Activated CD4-positive, alpha-beta T cell treated with anti-CD3 and anti-CD28 coated beads for 1 hour (primary cell): Measurements from ENCODE around the gene TYMP.
A peak's percentile ranks its signal among the peaks of the same experiment; 100 is the strongest.

ENCODE experiments used
- DNase-seq: peaks from one replicate; pipeline ENCODE4 v3.0.0-alpha.2; 2020

TYMP gene

DNA sequence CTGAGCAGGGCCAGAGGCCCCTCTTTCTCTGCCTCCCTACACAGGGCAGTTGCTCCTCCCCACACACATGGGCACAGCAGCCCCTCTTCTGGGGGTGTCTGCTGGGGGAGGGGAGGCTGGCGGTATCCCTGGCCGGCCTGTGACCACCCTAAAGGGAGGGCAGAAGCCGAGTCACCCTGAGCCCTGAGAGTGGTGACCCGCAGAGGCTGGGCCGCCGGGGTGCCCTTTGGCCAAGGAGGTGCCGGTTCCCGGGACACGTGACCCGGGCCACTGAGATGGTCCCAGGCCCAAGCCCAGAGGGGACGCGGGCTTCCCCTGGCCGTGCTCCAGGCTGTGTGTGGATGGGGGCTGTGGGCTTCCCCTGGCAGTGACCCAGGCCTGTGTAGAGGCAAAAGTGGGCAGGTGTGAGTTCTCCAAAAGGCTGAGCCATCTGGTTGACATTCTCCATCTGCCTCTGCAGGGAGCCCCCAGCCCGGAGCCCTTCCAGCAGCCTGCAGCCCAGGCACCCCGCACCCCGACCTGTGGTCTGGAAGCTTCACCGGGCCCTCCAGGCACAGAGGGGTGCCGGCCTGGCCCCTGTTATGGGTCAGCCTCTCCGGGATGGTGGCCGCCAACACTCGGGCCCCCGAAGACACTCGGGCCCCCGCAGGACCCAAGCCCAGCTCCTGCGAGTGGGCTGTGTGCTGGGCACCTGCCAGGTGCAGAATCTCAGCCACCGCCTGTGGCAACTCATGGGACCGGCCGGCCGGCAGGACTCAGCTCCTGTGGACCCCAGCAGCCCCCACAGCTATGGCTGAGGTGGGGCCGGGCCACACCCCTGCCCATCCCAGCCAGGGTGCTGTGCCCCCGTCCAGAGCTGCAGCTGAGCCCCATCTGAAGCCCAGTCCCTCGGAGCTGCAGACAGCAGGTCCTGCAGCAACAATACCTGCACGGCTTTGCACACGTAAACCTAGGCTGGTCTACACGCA, 47.4 kb downstream of the TYMP start:
- DNase-seq: no peak

DNA sequence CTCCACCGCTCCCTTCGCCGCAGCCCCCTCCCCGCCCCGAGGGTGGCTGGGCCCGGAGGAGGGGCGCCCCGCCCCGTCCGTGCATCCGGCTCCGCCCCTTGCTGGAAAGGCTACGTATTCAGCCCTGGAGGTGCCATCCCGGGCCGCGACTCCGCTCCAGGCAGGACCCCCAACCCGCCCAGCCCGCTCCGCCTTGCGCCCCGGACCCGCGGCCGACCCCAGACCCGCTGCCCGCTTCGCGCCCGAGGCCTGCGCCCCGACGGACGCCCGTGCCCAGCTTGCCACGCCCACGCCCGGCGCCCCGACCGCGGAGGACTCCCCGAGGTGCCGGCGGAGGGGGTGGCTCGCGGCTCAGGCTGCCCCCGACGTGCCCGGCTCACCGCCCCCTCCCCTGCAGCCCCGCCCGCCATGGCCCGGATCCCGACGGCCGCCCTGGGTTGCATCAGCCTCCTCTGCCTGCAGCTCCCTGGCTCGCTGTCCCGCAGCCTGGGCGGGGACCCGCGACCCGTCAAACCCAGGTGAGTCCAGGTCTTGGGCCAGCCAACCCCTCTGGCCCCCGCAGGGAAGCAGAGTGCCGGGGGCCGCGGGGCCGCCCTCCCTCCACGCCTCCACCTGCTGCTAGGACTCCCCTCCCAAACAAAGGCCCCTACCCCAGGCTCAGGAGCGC, 48.2 kb downstream of the TYMP start, which contains the start of gene ADM2:
Gene ADM2, plus strand, starts transcription at position 104 of the 667 bp plus-strand sequence. Its CDS starts 305 bp downstream, at position 409.
- peak; percentile 51 for DNase-seq

DNA sequence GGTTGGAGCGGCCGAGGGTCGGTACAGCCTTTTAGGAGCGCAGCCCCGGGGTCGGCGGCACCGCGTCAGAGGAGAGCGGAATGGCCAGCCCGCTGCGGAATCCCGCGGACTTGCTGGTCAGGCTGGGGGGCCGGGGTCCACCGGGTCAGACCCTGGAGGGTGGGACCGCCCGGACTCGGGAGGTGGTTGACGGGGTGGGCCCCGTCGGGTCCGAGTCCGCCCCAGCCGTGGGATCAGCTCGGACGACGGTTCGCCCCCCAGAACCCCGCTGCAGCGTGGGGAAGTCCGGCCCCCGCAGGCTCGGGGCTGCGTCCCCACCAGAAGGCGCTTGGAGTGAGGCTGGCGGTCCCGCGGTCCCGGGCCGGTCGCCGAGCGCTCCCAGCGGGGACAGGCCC, 48.8 kb downstream of the TYMP start:
- DNase-seq: no peak

DNA sequence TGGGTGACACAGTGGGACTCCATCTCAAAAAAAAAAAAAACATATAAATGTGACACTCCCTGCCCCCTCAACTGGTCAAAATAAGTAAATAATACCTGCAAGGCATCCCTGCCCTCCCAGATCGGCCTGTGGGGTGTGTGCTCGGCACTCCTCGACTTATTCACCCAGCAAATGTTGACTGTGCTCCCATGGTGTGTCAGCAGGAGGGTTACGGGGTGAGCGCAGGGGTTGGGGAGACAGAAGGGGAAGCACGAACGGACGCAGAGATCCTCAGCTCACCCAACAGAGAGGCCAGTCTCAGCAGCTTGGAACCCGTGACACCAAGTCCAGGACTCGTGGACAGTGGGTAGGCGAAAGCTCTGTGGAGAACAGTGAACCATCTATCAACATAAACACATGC, 50.1 kb downstream of the TYMP start:
- no peak for DNase-seq

DNA sequence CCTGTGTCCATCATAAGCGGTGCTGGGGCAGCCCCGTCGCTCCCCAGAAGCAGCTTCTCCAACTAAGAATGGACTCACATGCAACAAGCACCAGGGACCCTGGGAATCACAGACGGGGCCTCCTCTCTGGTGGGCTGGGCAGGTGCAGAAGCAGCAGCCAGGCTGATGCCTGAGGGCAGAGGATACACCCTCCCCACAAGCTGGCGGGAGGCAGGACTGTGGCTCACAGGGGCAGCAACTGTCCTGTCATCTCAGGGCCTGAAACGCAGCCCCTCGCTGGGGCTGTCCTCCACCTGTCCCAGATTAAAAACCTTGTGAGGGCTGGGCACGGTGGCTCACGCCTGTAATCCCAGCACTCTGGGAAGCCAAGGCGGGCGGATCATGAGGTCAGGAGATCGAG, 51.9 kb downstream of the TYMP start:
- DNase-seq: no peak

DNA sequence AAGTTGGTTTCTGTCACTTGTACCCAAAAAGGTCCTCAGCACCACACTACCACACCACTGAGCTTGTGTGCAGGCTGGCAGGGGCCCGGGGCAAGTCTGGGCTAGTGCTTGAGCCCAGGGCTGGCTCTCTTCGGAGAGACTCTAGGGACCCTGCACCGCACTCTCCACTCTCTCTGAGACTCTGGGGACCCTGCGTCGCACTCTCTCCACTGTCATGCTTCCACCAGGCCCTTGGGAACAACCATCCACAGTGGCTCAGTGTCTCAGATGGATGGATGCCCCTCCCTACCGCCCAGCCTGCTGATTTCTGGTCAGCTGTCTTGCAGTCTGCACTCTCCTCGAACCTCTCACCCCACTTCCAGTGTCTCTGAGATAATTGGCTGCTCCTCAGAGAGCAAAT, 52.9 kb downstream of the TYMP start:
- DNase-seq: no peak
